ENCODE results near the gene TBX2.
"Not testable (repeated sequence)": the region's sequence is repeated elsewhere in the genome, so short reads cannot be mapped to it uniquely, and the experiment has no call there.

Gene TBX2

DNA sequence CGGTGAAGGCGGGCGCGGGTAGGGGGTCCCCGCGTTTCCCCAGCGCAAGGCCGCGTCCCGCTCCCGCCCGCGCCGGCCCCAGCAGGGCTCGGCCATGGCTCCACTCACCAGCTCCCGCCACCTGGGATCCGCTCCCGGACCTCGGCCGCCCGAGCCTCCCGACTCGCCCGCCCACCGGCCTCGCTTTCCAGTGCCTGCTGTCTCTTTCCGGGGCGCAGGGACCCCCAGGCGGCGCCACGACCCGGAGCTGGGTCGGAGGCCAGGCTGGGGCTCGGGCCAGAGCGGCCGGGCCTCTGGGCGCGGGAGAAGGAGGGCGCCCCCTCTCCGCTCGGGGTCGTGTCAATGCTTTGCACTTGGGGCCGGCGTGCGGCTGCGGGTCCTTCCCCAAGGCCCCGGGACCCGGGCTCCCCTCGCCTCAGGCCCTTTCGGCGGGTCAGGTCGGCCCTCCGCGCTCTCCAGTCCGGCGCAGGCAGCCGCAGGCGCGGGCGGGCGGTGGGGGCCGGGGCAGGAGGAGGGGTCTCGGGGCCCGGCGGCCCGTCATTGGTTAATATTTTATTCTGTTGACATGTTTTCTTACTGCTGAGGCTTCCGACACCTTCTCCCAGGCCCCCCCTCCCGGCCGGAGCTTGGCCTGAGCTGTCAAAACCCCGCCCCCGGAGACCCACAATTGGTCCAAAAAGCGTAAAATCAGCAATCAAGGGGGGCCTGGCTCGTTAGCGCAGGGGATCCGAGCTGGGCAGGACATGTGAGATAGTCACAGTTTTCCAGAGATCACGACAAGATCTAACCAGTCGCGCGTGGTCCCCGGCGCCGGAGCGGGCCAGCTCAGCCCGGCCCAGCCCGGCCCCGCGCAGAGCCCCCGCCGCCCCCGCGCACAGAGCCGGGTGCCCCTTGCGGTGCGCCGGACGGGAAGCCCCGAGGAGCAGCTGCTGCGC lies at the start of gene TBX2:
TSS of gene TBX2 (plus strand) at position 713 of the 935 bp plus-strand sequence. CDS start 334 bp downstream, outside the sequence.
- no peaks in the 10 kb centered on the region for H3K36me3 ChIP-seq (ENCODE audit: insufficient read depth, low read length)
- peak within 1 kb of the TSS; percentile 70 for H2AFZ ChIP-seq (ENCODE audit: low read depth, low read length)
- peaks cover 81% of the 10 kb centered on the region for H3K27me3 ChIP-seq (ENCODE audit: insufficient read depth, low read length)
- H3K4me3 ChIP-seq (ENCODE audit: low read length) = peak within 1 kb of the TSS; percentile 44
- no peaks in the 10 kb centered on the region for H3K9me3 ChIP-seq (ENCODE audit: low read length)
- peaks cover 22% of the 10 kb centered on the region for H3K4me1 ChIP-seq (ENCODE audit: insufficient read depth, low read length)

GRCh38 chr17:61351745-61352407 lies 47.8 kb upstream of the TBX2 start:
- no peak overlapping the region for H2AFZ ChIP-seq (ENCODE audit: low read depth, low read length)
- H3K27me3 ChIP-seq (ENCODE audit: insufficient read depth, low read length) = no peaks in the 10 kb centered on the region

DNA sequence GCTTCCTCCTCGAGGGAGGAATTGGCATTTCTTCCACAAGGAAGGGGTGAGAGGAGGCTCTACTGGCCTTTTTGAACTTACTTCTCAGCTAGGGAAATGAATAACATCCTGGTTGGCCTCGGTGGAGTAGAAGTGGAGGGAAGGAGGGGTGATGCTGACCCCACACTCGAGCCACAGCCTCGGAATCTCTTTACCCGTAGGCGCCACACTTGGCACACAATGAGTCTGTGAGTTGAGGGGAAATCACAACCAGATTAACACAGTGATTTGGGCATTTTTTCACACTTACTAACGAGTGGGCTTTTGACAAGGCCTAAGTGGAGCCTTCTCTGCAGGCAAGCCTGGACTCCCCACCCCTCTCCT lies 47.3 kb upstream of the TBX2 start:
- no peaks in the 10 kb centered on the region for H3K9me3 ChIP-seq (ENCODE audit: low read length)

More at GRCh38 chr17:61351745-61352407, 47.8 kb upstream of the TBX2 start:
- Histone ChIP-seq H3K4me3 (ENCODE audit: low read length) (no peak overlapping the region), H3K9me3 (ENCODE audit: low read length) (no peaks in the 10 kb centered on the region), H3K36me3 (ENCODE audit: insufficient read depth, low read length) (no peaks in the 10 kb centered on the region), H3K4me1 (ENCODE audit: insufficient read depth, low read length) (peaks cover 3% of the 10 kb centered on the region)

DNA sequence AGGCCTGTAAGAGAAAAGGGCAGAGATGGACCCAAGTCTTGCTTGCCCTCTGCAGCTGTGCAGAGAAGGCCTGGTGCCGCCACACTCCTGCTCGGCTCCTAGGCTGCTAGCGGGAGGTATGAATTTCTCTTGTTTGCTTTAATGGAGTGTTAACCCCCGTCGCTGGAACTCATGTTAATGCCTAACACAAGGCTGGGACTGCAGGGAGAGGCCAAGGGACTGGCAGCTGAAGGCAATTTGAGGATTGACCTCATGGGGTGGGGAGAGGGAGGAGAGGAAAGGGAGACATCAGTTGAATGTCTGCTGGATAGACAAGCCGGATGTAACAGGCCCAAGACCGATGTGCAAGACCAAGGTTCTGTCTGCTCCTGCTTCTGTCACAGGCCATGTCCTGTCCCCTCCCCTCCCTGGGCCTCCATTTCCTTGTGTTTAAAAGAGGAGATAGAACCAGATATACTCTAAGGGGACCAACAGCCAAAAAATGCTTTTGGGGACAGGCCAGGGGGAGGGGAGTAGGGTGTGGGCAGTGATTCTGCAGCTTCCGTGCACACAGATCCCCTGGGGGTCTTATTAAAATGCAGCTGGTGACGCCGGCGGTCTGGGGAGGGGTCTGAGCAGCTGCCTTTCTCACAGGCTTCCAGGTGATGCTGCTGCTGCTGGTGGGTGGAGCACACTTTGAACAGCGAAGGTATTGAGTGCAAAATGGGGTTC lies 46.7 kb upstream of the TBX2 start:
- peaks cover 3% of the 10 kb centered on the region for H3K4me1 ChIP-seq (ENCODE audit: insufficient read depth, low read length)
- H3K4me3 ChIP-seq (ENCODE audit: low read length) = no peak overlapping the region
- no peaks in the 10 kb centered on the region for H3K9me3 ChIP-seq (ENCODE audit: low read length)
- H3K36me3 ChIP-seq (ENCODE audit: insufficient read depth, low read length) = no peaks in the 10 kb centered on the region
- H3K27me3 ChIP-seq (ENCODE audit: insufficient read depth, low read length) = no peaks in the 10 kb centered on the region
- no peak overlapping the region for H2AFZ ChIP-seq (ENCODE audit: low read depth, low read length)

More for the DNA sequence above, 47.3 kb upstream of the TBX2 start:
- H2AFZ ChIP-seq (ENCODE audit: low read depth, low read length) = no peak overlapping the region
- no peak overlapping the region for H3K4me3 ChIP-seq (ENCODE audit: low read length)
- peaks cover 3% of the 10 kb centered on the region for H3K4me1 ChIP-seq (ENCODE audit: insufficient read depth, low read length)
- H3K36me3 ChIP-seq (ENCODE audit: insufficient read depth, low read length) = no peaks in the 10 kb centered on the region
- H3K27me3 ChIP-seq (ENCODE audit: insufficient read depth, low read length) = no peaks in the 10 kb centered on the region

DNA sequence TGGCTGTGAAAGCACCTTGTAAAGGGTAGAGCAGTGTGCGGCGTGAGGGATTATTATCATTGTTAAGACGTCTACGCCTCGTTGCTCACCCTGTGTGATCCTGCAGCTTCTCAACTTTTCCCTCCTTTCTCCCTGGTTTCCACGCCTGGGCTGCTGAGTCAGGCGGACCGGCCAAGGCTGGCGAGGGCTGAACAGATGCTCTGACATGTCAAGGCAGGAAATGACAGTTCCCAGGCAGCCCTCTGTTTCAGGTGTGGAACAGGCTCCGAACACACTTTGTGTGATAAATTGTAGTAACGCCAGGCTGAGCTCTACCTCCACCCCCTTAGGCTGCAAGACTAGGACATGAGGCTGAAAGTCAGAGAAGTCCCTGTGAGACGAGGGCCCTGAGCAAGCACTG lies 46.0 kb upstream of the TBX2 start:
- Histone ChIP-seq H3K4me3 (ENCODE audit: low read length) (no peak overlapping the region), H3K9me3 (ENCODE audit: low read length) (no peaks in the 10 kb centered on the region), H2AFZ (ENCODE audit: low read depth, low read length) (no peak overlapping the region), H3K36me3 (ENCODE audit: insufficient read depth, low read length) (no peaks in the 10 kb centered on the region), H3K4me1 (ENCODE audit: insufficient read depth, low read length) (peaks cover 3% of the 10 kb centered on the region), H3K27me3 (ENCODE audit: insufficient read depth, low read length) (no peaks in the 10 kb centered on the region)

DNA sequence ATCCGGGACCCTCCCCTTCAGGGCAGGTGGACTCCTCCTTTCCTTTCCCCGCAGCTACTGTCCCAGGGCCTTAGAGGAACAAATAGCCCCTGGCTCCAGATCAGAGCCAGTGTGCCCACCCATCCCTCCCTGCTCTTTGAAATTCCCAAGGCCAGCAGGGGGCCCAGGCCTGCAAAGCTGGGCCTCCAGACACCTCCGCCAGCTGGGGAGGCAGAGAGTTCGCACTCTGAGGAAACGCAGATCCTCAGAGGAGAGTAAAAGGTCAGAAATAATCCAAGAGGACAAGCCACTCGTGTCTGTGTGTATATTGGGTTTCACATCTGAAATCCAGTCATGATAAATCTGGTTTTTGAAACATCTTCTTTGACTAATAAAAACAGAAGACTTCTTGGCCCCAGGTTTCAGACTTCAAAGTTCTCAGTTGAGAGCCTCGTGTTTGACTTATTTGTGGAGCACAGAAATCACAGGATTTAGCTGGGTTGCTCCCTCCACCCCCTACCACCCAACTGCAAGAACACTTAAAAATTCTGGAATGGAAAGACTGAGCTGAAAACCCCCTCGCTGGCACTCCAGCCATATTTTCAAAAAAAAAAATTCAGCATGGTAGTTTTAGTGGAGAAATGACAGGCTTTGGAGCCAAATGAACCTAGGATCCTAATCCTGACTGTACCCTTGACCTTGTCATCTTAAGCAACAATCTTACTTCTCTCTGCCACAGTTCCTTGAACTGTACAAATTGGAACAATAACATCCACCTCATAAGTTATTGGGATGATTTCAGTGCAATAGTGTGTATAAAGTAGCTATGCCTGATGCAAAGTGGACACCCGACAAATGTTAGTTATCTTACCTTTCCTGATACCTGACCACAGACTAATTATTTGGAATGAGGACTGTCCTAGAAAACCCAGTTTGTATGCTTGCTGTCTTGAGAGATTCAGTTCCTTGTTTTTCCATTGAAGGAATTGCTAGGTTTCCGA lies 44.5 kb upstream of the TBX2 start:
- no peaks in the 10 kb centered on the region for H3K36me3 ChIP-seq (ENCODE audit: insufficient read depth, low read length)
- H2AFZ ChIP-seq (ENCODE audit: low read depth, low read length) = no peak overlapping the region
- no peak overlapping the region for H3K4me3 ChIP-seq (ENCODE audit: low read length)
- peaks cover 3% of the 10 kb centered on the region for H3K4me1 ChIP-seq (ENCODE audit: insufficient read depth, low read length)
- H3K9me3 ChIP-seq (ENCODE audit: low read length) = no peaks in the 10 kb centered on the region
- no peaks in the 10 kb centered on the region for H3K27me3 ChIP-seq (ENCODE audit: insufficient read depth, low read length)

GRCh38 chr17:61357061-61357460 lies 42.6 kb upstream of the TBX2 start:
- H3K4me1 ChIP-seq (ENCODE audit: insufficient read depth, low read length); H3K36me3 ChIP-seq (ENCODE audit: insufficient read depth, low read length); H2AFZ ChIP-seq (ENCODE audit: low read depth, low read length); H3K27me3 ChIP-seq (ENCODE audit: insufficient read depth, low read length); H3K4me3 ChIP-seq (ENCODE audit: low read length); H3K9me3 ChIP-seq (ENCODE audit: low read length): not testable (repeated sequence)

- not testable (repeated sequence) for H3K4me3 ChIP-seq (ENCODE audit: low read length); H2AFZ ChIP-seq (ENCODE audit: low read depth, low read length); H3K36me3 ChIP-seq (ENCODE audit: insufficient read depth, low read length); H3K27me3 ChIP-seq (ENCODE audit: insufficient read depth, low read length); H3K9me3 ChIP-seq (ENCODE audit: low read length); H3K4me1 ChIP-seq (ENCODE audit: insufficient read depth, low read length)
These were observed 40.1 kb upstream of the TBX2 start for GRCh38 chr17:61359513-61359912.

DNA sequence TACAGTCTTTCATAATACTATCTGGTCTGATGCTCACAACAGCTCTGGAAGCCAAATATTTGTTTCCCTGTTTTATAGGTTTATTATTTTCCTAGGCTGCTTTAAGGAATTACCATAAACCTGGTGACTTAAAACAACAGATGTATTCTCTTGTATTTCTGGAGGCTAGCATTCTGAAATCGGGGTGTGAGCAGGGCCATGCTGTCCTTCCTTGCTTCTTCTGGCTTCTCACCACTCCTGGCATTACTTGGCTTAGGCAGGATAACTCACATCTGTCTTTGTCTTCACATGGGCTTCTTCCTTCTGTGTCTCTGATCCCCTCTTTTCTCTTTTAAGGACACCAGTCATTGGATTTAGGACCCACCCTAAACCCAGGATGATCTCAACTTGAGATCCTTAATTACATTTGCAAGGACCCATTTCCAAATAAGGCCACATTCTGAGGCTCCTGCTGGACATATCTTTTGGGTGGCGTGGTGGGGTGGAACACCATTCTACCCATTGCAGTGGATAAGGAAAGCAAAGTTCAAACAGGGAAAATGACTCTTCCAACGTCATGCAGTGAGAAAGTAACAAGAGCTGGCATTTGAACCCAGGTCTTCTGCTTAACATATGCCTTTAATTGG lies 39.2 kb upstream of the TBX2 start:
- Histone ChIP-seq H2AFZ (ENCODE audit: low read depth, low read length) (no peak overlapping the region), H3K9me3 (ENCODE audit: low read length) (no peaks in the 10 kb centered on the region), H3K4me3 (ENCODE audit: low read length) (no peak overlapping the region), H3K27me3 (ENCODE audit: insufficient read depth, low read length) (no peaks in the 10 kb centered on the region), H3K4me1 (ENCODE audit: insufficient read depth, low read length) (no peaks in the 10 kb centered on the region), H3K36me3 (ENCODE audit: insufficient read depth, low read length) (no peaks in the 10 kb centered on the region)

DNA sequence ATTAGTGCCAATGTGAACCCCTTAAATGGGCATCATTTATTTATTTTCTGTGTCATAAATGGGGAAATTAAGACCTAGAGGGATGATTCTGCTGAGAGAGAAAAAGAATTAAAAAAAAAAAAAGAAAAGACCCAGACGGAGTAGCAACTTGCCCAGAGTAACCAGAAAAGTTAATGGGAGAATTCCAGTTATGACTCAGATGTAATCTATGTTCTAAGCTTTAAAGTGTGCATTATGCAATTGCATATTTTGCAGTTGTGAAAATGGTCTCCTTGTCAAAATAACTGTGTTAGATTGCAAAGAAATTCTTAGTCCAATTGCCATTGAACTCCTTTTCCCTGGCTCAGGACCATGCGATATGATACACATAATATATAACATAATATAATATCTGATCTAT lies 38.6 kb upstream of the TBX2 start:
- H3K27me3 ChIP-seq (ENCODE audit: insufficient read depth, low read length) = no peaks in the 10 kb centered on the region
- no peak overlapping the region for H2AFZ ChIP-seq (ENCODE audit: low read depth, low read length)
- no peaks in the 10 kb centered on the region for H3K9me3 ChIP-seq (ENCODE audit: low read length)
- H3K4me1 ChIP-seq (ENCODE audit: insufficient read depth, low read length) = no peaks in the 10 kb centered on the region
- no peaks in the 10 kb centered on the region for H3K36me3 ChIP-seq (ENCODE audit: insufficient read depth, low read length)
- H3K4me3 ChIP-seq (ENCODE audit: low read length) = no peak overlapping the region

- no peaks in the 10 kb centered on the region for H3K4me1 ChIP-seq (ENCODE audit: insufficient read depth, low read length)
- no peak overlapping the region for H2AFZ ChIP-seq (ENCODE audit: low read depth, low read length)
- no peaks in the 10 kb centered on the region for H3K9me3 ChIP-seq (ENCODE audit: low read length)
- no peaks in the 10 kb centered on the region for H3K27me3 ChIP-seq (ENCODE audit: insufficient read depth, low read length)
- no peaks in the 10 kb centered on the region for H3K36me3 ChIP-seq (ENCODE audit: insufficient read depth, low read length)
- H3K4me3 ChIP-seq (ENCODE audit: low read length) = no peak overlapping the region
These were observed 37.2 kb upstream of the TBX2 start for GRCh38 chr17:61362396-61362795.

Measured in neuron (in vitro differentiated cells).